A549 (cell line): ENCODE data around the gene ST6GAL1.

Experiments used
- EP300 ChIP-seq, 2 experiments: fragments of >200 bp; sonication (Bioruptor Twin); formaldehyde crosslinking; IDR thresholded peaks; 2 replicates in 1 of 2; 3 replicates in 1 of 2; pipeline ENCODE4 v1.6.1; 2016 to 2017
- MYC ChIP-seq: IDR thresholded peaks from 2 replicates; pipeline ENCODE4 v1.6.1; 2012; ENCODE audit warnings: mild to moderate bottlenecking, inconsistent platforms, low read length, improper control_type of control experiment, borderline replicate concordance
- TF ChIP-seq, protein P1 (sequence below): fragments of >200 bp; sonication (Bioruptor Twin); formaldehyde crosslinking; IDR thresholded peaks from 3 replicates; pipeline ENCODE4 v1.5.1; 2016
- TF ChIP-seq, protein P2 (sequence below): fragments of >200 bp; sonication (Bioruptor Twin); formaldehyde crosslinking; IDR thresholded peaks from 3 replicates; pipeline ENCODE4 v1.6.1; 2016
- TF ChIP-seq, protein P3 (sequence below): IDR thresholded peaks from 2 replicates; pipeline ENCODE4 v1.6.1; 2012

DNA sequence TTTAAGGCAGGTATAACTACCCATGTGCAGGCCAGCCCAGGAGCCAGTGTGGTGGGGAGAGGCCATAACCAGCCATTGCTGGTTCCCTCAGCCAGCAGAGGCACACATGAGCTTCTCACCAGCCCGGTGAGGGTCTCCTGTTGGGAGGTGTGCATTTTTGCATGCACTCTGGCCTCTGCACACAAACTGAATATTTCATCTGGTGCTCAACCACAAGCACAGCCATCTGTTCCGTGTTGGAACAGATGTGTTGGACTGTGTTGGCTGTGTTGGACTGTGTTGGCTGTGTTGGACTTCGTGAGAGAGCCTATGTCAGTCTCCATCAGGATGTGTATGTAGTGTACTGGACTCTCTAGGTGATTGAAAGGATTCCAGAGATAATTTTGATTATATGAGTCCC lies 141.8 kb downstream of the ST6GAL1 start:
- TF ChIP-seq, protein P1, sequence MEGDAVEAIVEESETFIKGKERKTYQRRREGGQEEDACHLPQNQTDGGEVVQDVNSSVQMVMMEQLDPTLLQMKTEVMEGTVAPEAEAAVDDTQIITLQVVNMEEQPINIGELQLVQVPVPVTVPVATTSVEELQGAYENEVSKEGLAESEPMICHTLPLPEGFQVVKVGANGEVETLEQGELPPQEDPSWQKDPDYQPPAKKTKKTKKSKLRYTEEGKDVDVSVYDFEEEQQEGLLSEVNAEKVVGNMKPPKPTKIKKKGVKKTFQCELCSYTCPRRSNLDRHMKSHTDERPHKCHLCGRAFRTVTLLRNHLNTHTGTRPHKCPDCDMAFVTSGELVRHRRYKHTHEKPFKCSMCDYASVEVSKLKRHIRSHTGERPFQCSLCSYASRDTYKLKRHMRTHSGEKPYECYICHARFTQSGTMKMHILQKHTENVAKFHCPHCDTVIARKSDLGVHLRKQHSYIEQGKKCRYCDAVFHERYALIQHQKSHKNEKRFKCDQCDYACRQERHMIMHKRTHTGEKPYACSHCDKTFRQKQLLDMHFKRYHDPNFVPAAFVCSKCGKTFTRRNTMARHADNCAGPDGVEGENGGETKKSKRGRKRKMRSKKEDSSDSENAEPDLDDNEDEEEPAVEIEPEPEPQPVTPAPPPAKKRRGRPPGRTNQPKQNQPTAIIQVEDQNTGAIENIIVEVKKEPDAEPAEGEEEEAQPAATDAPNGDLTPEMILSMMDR, result no peak
- TF ChIP-seq, protein P2, sequence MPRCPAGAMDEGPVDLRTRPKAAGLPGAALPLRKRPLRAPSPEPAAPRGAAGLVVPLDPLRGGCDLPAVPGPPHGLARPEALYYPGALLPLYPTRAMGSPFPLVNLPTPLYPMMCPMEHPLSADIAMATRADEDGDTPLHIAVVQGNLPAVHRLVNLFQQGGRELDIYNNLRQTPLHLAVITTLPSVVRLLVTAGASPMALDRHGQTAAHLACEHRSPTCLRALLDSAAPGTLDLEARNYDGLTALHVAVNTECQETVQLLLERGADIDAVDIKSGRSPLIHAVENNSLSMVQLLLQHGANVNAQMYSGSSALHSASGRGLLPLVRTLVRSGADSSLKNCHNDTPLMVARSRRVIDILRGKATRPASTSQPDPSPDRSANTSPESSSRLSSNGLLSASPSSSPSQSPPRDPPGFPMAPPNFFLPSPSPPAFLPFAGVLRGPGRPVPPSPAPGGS, result no peak
- no peak for TF ChIP-seq MYC
- TF ChIP-seq, protein P3, sequence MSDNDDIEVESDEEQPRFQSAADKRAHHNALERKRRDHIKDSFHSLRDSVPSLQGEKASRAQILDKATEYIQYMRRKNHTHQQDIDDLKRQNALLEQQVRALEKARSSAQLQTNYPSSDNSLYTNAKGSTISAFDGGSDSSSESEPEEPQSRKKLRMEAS, result no peak
- TF ChIP-seq EP300 (IDR thresholded peaks at IDR 0.05), result no peak
